ENCODE results near the gene USP3.

USP3 gene

DNA sequence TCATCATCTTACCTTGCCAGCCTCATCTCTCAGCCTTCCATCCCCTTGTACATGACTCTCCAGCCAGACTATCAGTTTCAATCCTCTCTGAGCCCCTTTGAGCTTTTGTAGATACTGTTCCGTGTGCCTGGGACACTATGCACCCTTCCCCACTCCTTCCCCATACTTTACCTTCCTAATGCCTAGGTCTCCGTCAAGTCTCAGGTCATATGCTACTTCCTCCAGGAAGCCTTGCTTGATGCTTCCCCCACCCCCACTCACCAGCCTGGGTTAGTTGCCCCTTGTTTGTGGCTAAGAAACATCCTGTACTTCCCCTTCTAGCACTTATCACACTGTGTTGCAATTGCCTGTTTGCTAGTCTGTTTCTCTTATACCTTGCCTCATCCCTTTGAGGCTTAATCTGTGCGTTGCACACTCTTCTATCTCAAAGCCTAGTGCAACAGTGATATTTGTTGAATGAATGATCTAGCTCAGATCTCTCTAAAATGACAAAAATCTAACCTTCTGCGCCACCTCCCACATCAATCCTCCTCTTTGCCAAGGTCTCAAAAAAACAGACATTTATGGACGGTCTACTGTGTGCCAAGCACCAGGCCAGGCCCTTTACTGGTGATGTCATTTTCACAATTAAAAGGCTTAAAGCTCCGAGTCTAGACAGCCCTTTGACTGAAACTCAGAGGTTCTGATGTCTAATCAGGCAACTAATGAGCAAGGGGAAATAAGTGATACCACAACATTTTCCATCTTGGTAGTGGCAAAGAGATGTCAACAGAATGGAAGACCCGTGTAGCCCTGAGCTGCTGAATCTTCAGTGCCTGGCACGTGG lies 6.5 kb upstream of the USP3 start:
- no peak for DNase-seq

DNA sequence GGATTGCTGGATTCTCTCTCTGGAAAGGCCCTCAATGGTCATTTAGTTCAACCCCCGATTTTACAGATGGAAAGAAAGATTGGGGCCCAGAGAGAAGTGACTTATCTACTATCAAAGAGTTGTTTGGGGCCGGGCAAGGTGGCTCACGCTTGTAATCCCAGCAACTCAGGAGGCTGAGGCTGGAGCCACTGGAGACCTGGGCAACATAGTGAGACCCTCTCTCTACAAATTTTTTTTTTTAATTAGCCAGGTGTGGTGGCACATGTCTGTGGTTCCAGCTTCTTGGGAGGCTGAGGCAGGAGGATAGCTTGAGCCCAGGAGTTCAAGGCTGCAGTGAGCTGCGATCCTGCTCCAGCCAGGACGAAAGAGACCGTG lies 5.2 kb upstream of the USP3 start:
- DNase-seq: no peak

- DNase-seq: no peak
These were observed 4.8 kb upstream of the USP3 start for GRCh38 chr15:63499611-63500010.

GRCh38 chr15:63500265-63501250 lies 3.8 kb upstream of the USP3 start:
- DNase-seq: no peak

DNA sequence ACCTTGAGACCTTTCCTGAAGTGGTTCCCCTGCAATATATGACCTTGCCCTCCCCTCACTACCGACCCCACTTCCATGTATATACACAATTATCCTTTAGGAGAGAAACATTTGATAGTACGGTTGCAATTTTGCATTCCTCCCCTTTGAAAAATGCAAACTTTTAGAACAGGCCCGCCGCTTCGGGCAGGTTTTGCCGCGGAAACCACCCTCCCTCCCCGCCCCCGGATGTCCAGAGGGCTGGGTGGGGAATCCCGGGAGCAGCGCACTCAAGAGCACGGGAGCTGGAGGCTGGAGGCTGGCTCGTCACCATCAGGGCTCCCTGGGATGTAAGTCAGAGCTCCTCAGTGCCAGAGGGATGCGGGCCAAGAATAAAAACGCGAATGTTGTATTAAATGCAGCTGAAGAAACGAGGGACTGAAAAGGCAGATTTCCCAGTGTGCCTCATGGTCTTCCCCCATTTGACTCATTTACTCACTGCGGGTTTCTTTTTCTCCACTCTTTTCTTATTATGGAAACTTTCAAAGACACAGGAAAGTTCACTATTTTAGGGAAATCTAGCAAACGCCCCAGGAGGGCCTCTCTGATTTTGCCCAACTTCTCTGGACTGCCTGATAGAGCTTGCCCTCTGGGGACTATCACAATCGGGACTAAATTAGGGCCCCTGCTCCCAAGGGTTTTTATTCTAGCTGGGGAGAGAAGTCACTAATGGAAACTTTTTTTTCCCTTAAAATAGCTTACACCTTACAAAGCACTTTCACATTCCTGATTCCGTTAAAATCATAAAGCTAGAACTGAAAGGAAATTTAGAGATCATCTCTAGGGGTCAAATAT lies 2.9 kb upstream of the USP3 start:
- peak; percentile 44 for DNase-seq

- DNase-seq: no peak
These were observed 2.1 kb upstream of the USP3 start for GRCh38 chr15:63502137-63502766.

DNA sequence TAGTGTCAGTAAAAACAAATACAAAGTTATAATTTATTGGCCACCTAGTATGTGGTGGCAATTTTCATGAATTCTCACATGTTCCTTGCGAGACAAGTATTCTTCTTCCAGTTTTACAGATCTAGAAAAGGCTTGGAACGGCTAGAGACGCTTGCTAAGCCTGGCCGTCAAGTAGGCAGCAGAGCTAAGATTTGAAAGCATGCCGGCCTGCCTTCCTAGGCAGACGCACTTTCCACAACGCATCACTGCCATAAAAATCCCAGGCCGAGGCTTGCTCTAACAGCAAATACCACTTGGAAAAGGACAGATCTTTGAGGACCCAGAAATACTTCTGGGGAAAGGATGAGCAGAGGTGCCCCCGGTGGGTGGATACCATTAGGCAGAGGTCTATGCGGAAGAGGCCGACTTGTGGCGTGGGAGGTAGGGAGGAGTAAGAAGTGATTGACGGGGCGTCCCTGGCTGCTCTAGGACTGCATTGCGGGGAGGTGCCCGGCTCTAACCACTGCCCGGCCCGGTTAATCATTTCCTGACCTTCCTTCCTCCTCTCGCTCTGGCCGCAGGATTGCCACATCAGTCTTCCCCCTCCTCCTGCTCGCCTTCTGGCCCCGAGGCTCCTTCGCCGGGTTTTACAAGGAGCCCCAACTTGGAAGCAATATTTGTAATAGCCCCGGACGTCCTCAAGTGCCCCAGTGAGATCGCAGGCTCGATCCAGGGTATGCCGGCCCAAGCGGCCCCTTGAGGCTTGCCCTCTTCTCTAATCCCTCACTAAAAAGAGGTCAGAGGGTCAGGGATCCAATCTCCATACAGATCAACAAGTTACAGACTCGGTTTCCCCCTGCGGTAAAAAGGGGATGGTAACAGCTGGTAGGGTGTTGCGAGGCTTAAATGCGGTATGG lies 1.3 kb upstream of the USP3 start:
- no peak for DNase-seq

- DNase-seq: no peak
These were observed 600 bp upstream of the USP3 start for GRCh38 chr15:63503739-63504246.

DNA sequence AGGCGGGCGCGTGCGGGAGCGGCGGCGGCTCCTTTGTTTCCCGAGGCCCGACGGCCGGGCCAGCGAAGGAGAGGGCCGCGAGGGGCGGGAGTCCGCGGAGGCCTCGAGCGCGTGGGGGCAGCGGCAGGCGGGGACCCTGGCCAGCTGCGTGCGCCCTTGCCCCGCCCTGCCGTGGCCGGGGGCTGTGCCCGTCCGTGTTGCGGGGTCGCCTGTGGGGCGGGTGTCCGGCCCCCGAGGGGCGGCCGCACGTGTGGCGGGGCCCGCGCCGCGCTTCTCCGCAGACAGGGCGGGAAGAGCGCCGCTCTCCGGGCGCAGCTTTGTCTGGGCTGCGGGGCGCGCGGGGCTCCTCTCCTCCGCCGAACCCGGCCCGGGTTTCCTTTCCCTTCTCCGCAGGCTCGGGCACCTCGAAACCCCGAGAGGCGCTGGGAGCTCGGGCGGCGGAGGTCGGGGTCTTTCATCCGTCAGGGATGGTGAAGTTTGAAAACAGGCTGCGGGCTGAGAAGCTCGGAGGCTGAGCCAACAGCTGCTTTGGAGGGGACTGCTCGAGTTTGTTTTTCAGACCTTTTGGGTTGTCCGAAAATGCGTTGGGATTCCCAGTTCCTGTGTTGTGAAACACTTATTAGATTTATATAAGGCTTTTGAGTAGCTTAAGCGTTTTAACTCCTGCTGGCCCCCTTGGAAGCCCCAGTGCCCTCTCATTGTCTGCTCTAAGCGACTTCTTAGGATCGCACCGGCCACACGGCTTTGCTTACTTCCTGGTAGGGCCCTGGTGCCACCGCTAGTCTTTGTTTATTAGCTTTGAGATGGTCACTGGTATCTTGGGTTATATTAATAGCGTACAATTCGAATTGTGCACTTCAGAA lies 817 bp downstream of the USP3 start:
- peak; percentile 43 for DNase-seq

DNA sequence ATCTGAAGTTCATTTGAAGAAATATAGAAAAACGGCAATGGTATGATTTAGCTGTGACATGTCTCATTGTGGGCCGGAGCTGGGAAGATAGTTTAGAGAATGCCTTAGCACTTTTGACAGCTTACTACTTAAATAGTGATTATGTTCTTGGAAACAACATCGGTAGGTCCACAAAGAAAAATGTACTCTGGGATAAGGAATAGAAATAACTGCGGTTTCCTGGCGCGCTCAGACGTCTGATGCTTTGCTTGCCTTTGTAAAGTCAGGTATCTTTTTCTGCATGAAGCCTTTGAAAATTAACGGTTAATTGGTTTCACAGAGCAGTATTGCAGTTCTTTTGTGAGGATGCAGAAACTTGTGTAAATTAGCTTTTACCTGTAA lies 1.4 kb downstream of the USP3 start:
- no peak for DNase-seq

DNA sequence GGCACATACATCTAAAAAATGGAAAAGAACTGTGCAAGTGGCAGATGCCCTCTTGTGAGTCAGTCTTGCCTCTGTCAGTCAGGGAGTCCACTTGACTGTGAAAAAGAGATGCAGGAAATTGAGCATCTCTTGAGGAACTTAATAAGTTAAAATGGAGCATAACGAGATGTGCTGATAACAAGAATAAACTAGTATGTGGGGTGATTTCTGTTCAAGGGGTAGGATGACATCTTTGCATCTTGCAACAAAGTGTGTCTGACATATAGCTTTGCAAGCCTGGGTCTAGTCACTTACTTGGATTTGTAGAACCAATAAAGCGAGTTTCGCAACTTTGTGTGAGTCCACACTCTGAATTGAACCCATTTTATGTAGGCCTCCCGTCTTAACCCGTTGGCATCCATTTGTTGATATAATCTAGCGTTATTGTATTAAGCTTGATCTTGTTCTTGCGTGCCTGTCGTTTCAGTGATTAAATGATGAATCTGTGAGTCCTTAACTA lies 2.2 kb downstream of the USP3 start:
- no peak for DNase-seq

- no peak for DNase-seq
These were observed 3.8 kb downstream of the USP3 start for GRCh38 chr15:63507878-63508818.

DNA sequence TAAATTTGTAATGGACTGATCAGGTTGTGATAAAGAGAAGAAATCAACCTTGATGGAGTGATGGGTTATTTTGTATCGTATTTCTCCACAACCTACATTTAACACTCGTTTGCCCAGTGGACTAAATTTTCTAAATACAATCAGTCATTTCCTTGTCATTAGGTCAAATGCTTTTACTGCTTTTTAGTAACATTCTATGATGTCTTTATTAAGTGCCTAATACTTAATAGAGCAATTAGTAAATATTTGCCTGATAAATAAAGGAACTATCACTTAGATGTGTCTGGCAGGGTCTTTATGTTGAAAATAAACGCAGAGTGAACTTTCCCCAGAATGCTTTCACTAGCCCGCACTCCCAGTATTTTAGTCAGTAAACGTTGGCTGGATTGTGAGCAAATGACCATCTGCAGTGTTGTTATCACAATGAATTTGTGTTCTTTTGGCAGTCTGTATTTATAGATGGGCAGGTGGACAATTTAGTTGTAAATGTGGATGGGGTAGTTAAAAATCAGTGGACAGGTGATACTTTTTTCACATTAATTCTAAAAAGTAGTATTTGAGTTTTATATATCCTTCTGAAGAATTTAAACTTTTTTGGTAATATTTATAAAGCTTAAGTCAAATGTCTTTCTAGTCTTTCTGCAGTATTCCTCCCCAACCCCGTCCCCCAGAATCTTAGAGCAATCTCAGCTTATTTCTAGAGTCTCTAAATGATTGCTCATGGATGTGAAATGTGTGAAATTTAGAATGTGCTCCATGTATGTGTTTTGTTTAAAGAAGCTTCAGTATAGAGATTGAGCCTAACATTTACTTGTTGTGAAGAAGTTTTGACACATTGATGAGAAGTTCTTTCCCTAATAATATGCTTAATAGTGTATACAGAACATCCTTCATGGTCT lies 4.9 kb downstream of the USP3 start:
- no peak for DNase-seq

DNA sequence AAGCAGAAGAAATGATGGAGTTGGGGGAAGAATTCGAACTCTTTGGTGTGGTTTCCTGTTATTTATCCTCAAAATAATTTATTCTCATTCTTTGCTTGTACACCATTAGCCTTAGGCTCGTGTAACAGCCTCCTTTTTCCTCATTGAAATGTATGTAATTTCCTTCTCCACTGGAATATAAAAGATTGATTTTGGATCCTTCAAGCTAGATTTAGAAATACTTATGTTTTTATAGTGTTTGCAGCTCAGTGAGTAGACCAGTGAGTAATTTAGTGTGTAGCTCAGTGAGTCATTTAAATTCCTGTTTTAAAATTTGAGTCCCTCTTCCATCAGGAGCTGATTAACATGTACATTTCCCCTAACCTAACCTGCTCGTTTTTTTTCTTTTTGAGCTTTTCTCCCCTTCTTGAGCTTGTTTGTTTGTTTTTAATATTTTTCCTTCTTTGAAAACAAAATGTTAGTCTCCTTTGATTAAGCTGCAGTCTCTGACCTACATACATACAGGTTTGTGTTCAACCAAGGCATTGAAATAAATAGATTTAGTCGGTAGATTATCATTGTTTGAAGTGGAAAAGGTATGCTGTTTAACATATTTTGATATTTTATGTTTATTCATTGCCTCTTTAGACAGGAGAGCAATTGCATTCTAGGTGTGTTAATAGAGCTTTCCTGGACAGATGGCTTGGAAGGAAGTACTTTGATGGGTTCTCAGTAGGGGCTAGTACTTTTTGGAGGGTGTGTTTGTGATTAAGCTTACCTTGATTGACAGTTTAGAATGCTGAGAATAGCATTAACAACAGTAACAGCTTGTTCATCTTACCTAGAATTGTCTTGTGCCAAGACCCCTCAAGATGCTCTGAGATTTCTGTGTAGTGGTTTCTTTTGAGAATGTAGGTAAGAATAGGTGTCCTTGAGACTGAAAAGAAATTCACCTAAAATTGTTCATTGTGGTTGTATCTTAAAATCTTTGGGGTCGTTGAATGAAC lies 5.9 kb downstream of the USP3 start:
- no peak for DNase-seq

DNA sequence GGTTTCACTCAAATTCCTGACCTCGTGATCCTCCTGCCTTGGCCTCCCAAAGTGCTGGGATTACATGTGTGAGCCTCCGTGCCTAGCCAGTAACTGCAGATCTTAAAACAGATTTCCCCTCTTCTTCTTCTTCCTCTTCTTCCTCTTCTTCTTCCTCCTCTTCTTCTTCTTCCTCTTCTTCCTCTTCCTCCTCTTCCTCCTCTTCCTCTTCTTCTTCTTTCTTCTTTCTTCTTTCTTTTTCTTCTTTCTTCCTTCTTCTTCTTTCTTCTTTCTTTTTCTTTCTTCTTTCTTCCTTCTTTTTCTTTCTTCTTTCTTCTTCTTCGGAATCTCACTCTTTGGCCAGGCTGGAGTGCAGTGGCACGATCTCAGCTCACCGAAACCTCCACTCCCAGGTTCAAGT lies 7.8 kb downstream of the USP3 start:
- DNase-seq: no peak

GRCh38 chr15:63513271-63513670 lies 8.9 kb downstream of the USP3 start:
- DNase-seq: no peak

DNA sequence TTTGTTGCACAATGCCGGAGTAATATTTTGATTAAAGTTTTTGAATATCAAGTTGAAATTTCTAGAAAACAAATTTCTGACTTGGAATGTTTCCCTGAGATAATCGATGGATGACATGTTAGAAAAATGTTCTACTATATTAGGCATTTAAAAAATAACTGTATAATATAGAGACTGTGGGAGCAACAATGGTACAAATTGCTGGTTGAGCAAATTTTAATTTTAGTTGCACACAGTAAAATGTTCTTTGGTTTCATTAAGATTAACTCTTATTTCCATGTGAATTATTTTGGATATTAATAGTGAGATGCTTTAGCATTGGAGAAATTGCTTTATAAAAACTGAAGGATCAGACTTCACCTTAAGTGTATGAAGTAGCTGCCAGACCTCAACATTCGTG lies 9.3 kb downstream of the USP3 start:
- DNase-seq: no peak
